ENCODE results near the gene CACNG1.
"Not testable (repeated sequence)": the region's sequence is repeated elsewhere in the genome, so short reads cannot be mapped to it uniquely, and the experiment has no call there.

The CACNG1 gene

GRCh38 chr17:67096609-67097008 lies 52.3 kb downstream of the CACNG1 start:
- TF ChIP-seq CTCF (IDR thresholded peaks at IDR 0.05; ENCODE audit: insufficient read depth, low read depth, low read length, missing control alignments): no peak
- no peak overlapping the region for H3K4me3 ChIP-seq (ENCODE audit: low read length)
- no peak for DNase-seq (ENCODE audit: low read depth)

DNA sequence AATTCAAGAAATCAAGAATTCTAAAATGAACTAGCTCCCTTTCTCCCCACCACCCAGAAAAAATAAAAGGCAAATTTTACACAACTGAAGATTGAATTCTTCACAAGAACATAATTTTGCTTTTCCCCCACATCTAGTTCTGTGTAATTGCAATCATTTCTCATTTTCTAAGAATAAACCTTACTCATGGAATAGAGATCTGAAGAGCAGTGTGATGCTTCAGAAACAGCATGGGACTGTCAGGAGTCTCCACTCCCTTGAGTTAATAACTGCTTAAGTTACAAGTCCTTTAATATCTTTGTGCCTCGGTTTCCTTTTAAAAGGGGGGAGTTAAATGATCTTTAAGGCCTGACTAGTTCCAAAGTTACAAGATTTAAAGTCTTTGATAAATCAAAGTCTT lies 53.7 kb downstream of the CACNG1 start:
- no peak for TF ChIP-seq CTCF (IDR thresholded peaks at IDR 0.05; ENCODE audit: insufficient read depth, low read depth, low read length, missing control alignments)
- no peak overlapping the region for H3K4me3 ChIP-seq (ENCODE audit: low read length)
- DNase-seq (ENCODE audit: low read depth): no peak

DNA sequence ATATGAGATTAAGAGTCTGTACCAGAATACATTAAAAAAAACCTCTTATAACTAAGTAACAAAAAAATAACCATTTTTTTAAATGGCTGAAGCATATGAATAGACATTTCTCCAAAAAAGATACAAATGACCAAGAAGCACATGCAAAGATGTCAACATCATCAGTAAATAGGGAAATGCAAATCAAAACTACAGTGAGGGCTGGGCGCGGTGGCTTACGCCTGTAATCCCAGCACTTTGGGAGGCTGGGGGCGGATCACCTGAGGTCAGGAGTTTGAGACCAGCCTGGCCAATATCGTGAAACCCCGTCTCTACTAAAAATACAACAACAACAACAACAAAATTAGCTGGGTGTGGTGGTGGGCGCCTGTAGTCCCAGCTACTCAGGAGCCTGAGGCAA lies 60.3 kb downstream of the CACNG1 start:
- not testable (repeated sequence) for H3K4me3 ChIP-seq (ENCODE audit: low read length); DNase-seq (ENCODE audit: low read depth)

GRCh38 chr17:67105213-67105612 lies 60.9 kb downstream of the CACNG1 start:
- DNase-seq (ENCODE audit: low read depth): peak; percentile 60
- H3K4me3 ChIP-seq (ENCODE audit: low read length): no peak overlapping the region
- TF ChIP-seq CTCF (IDR thresholded peaks at IDR 0.05; ENCODE audit: insufficient read depth, low read depth, low read length, missing control alignments): no peak
